ENCODE measurements around the gene HDAC10.

DNA sequence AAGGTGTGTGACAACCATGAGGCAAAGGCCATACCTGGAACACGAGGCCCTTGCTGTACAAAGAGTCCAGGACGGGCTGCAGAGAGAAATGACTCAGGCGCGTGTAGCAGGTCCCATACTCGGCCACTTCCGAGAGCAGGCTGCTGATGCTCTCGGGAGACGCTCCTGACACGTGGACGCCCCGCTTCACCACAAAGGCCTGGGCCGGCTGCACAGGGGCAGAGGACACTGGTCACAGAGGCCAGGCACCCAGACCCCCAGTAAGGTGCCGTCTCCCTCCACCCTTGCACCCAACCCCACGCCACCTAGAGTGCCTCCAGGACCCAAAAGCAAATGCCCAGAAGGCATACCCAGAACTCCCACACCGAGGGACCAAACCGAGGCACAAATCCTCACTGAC, 21.7 kb downstream of the HDAC10 start:
- TF ChIP-seq CTCF (IDR thresholded peaks at IDR 0.05; ENCODE audit: low read depth, low read length): no peak
- TF ChIP-seq POLR2A (IDR thresholded peaks at IDR 0.05; ENCODE audit: extremely low read depth, insufficient read length): no peak
- TF ChIP-seq, protein P1, sequence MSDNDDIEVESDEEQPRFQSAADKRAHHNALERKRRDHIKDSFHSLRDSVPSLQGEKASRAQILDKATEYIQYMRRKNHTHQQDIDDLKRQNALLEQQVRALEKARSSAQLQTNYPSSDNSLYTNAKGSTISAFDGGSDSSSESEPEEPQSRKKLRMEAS (IDR thresholded peaks at IDR 0.05; ENCODE audit: low read depth, low read length): no peak
